Measurements from ENCODE around the gene BIRC2. TPM values are rescaled to one million over a fixed set of nuclear protein-coding genes. Genes with fewer than 3 reads are reported as not detected.

The BIRC2 gene
- total and polyA plus RNA-seq, 2 of the 4 experiments (the other 2 are of a cell fraction) = 48.0 to 204 TPM

GRCh38 chr11:102317099-102317767 lies 29.8 kb upstream of the BIRC2 start, which contains the start of gene BIRC3:
Gene BIRC3 (plus strand): TSS chr11:102317484. CDS start chr11:102324510, 7,026 bp downstream.
- H3K4ac ChIP-seq (ENCODE audit: low read depth, low read length) = peak within 1 kb of the TSS; percentile 72; the same call in 1 of the 2 replicates
- no peak within 1 kb of the TSS for H3K56ac ChIP-seq (ENCODE audit: extremely low read depth, insufficient read depth, low read length)
- no peaks in the 10 kb centered on the region for H3K36me3 ChIP-seq (ENCODE audit: control insufficient read depth, insufficient read depth, low read length)
- no peaks in the 10 kb centered on the region for H4K20me1 ChIP-seq (ENCODE audit: insufficient read depth, low read length)
- peak within 1 kb of the TSS; percentile 54; the same call in 1 of the 2 replicates for H2AK5ac ChIP-seq (ENCODE audit: low read depth, low read length)
- 0 out of 2 replicates have a peak, but pooled peaks have one; percentile 15 for TF ChIP-seq FOS (IDR thresholded peaks at IDR 0.05; ENCODE audit: low read depth, low read length)
- TF ChIP-seq NFE2L2 (IDR thresholded peaks at IDR 0.05; ENCODE audit: low read depth, low read length) = 0 out of 2 replicates have a peak, but pooled peaks have one; percentile 1
- TF ChIP-seq RAD21 (IDR thresholded peaks at IDR 0.05; ENCODE audit: low read length) = 0 out of 2 replicates have a peak, but pooled peaks have one; percentile 21
- peak; percentile 36 for TF ChIP-seq CTCF (conservative IDR thresholded peaks at IDR 0.05; ENCODE audit: low read depth, low read length)
- 0 out of 2 replicates have a peak, but pooled peaks have one; percentile 0 for TF ChIP-seq USF2 (IDR thresholded peaks at IDR 0.05; ENCODE audit: low read depth, low read length)
- peak; percentile 49 for TF ChIP-seq RCOR1 (IDR thresholded peaks at IDR 0.05; ENCODE audit: insufficient replicate concordance, low read length)
- TF ChIP-seq MXI1 (IDR thresholded peaks at IDR 0.05; ENCODE audit: borderline replicate concordance, low read depth, low read length) = peak; percentile 88; the same call in 1 of the 2 replicates
- TF ChIP-seq CEBPB (IDR thresholded peaks at IDR 0.05; ENCODE audit: low read depth, low read length) = no peak; the same call in 1 of the 2 replicates
- peak; percentile 86 for TF ChIP-seq BHLHE40 (IDR thresholded peaks at IDR 0.05; ENCODE audit: low read depth, low read length)
- TF ChIP-seq ELK1 (IDR thresholded peaks at IDR 0.05; ENCODE audit: borderline replicate concordance, low read depth, low read length) = no peak
- TF ChIP-seq MAFK (IDR thresholded peaks at IDR 0.05; ENCODE audit: low read depth, low read length) = no peak
- H3K27ac ChIP-seq (ENCODE audit: insufficient read depth, low read length) = peak within 1 kb of the TSS; percentile 15; the same call in 1 of the 2 replicates
- no TSS peak for BruUV-seq (replicated peaks)
- POLR2A ChIA-PET (ENCODE audit: unreplicated experiment) = no interaction called here
- peak within 1 kb of the TSS; percentile 59 for H3K4me3 ChIP-seq (ENCODE audit: insufficient read depth, low read depth, low read length)
- in situ Hi-C loops (cut with MboI; ENCODE audit: low sequenced_read_pairs) (no loop called here), dilution Hi-C loops (cut with HindIII; ENCODE audit: low sequenced_read_pairs, unreplicated experiment) (no loop called here), intact Hi-C loops (cut with micrococcal nuclease) (no loop called here)
- peak within 1 kb of the TSS; percentile 49 for H2BK120ac ChIP-seq (ENCODE audit: low read depth, low read length)
- H2AK9ac ChIP-seq (replicated peaks; ENCODE audit: low read depth, low read length, poor library complexity) = peak within 1 kb of the TSS; percentile 60
- H3K27me3 ChIP-seq (ENCODE audit: control insufficient read depth, insufficient read depth, low read length) = no peaks in the 10 kb centered on the region
- H2BK5ac ChIP-seq (ENCODE audit: low read depth, low read length, poor library complexity, severe bottlenecking) = peak within 1 kb of the TSS; percentile 40
- peak within 1 kb of the TSS; percentile 3; the same call in 1 of the 2 replicates for H3K9ac ChIP-seq (ENCODE audit: low read depth, low read length)
- H3K79me1 ChIP-seq (ENCODE audit: low read depth in 1 of 2, low read length in 2 of 2) = peaks cover 0 to 16% of the 10 kb centered on the region in 2 experiments; a peak in 2 of 4 replicates
- H3K4me2 ChIP-seq (ENCODE audit: low read depth, low read length) = peak within 1 kb of the TSS; percentile 70
- peak within 1 kb of the TSS; percentile 55; the same call in 1 of the 2 replicates for H2BK20ac ChIP-seq (ENCODE audit: low read depth, low read length)
- H4K5ac ChIP-seq (ENCODE audit: low read depth, low read length) = peak within 1 kb of the TSS; percentile 3; the same call in 1 of the 2 replicates
- H3K14ac ChIP-seq (replicated peaks; ENCODE audit: low read depth, low read length) = peak within 1 kb of the TSS; percentile 69
- ATAC-seq (ENCODE audit: low read depth) (peak; percentile 96), DNase-seq (peak; percentile 98)
- peak within 1 kb of the TSS; percentile 79; the same call in 1 of the 2 replicates for H3K18ac ChIP-seq (ENCODE audit: low read depth, low read length)
- peak within 1 kb of the TSS; percentile 47 for H4K91ac ChIP-seq (ENCODE audit: insufficient read depth, low read depth, low read length)
- peaks cover 7% of the 10 kb centered on the region; the same call in 1 of the 2 replicates for H3K9me1 ChIP-seq (ENCODE audit: insufficient read depth, low read length)
- H2AFZ ChIP-seq (replicated peaks; ENCODE audit: low read length, poor library complexity) = peak within 1 kb of the TSS; percentile 85
- peak within 1 kb of the TSS in 1 of 2 experiments; percentile 20; a peak in 2 of 4 replicates for H4K8ac ChIP-seq (ENCODE audit: low read depth in 2 of 2, low read length in 2 of 2)
- CTCF ChIA-PET = interaction anchor here (1.5 to 1.6 kb wide), 2 partner anchors 10 to 29 kb away, joined by 3 to 4 read pairs; no protein-coding TSS in a partner anchor
- H3K4me1 ChIP-seq (ENCODE audit: control insufficient read depth, insufficient read depth, low read length) = peaks cover 5% of the 10 kb centered on the region
- H3K23ac ChIP-seq (ENCODE audit: low read depth, low read length) = peak within 1 kb of the TSS; percentile 77
- peak within 1 kb of the TSS; percentile 50; the same call in 2 of the 3 replicates for H2BK15ac ChIP-seq (ENCODE audit: low read depth, low read length)
- 4% methylated on average over 10 of the region's 34 CpGs; no CpG with 5 or more reads in 1 of the 2 experiments for WGBS, 2 experiments (ENCODE audit: extremely low coverage in 2 of 2, insufficient read length in 1 of 2)
- no peaks in the 10 kb centered on the region for H3K9me3 ChIP-seq (ENCODE audit: control insufficient read depth, insufficient read depth, low read length)
